ENCODE measurements around the gene GMDS.

The GMDS gene

GRCh38 chr6:1719922-1720321 lies 525.5 kb downstream of the GMDS start:
- ATAC-seq, result no peak
- TF ChIP-seq CSDC2 (CRISPR knock-in tag; IDR thresholded peaks at IDR 0.05) (no peak), ZNF565 (CRISPR knock-in tag; conservative IDR thresholded peaks at IDR 0.05; ENCODE audit: low read depth) (no peak), ARNTL (CRISPR knock-in tag; IDR thresholded peaks at IDR 0.05; ENCODE audit: borderline replicate concordance, low read depth) (no peak), RARB (CRISPR knock-in tag; IDR thresholded peaks at IDR 0.05) (no peak), TOX (CRISPR knock-in tag; IDR thresholded peaks at IDR 0.05; ENCODE audit: borderline replicate concordance) (no peak), CREB5 (CRISPR knock-in tag; IDR thresholded peaks at IDR 0.05; ENCODE audit: low read depth) (no peak), TCF4 (CRISPR knock-in tag; IDR thresholded peaks at IDR 0.05; ENCODE audit: borderline replicate concordance) (no peak)

- no peak for TF ChIP-seq GLIS3 (CRISPR knock-in tag; IDR thresholded peaks at IDR 0.05)
- TF ChIP-seq ESRRG (CRISPR knock-in tag; IDR thresholded peaks at IDR 0.05), result no peak
- ATAC-seq, result no peak
Measured at GRCh38 chr6:1716868-1717267, 528.5 kb downstream of the GMDS start.

GRCh38 chr6:1716396-1716795 lies 529.0 kb downstream of the GMDS start:
- TF ChIP-seq ZNF565 (CRISPR knock-in tag; conservative IDR thresholded peaks at IDR 0.05; ENCODE audit: low read depth), result no peak
- no peak for TF ChIP-seq ZC3H10 (CRISPR knock-in tag; IDR thresholded peaks at IDR 0.05)
- no peak for TF ChIP-seq POU6F1 (CRISPR knock-in tag; IDR thresholded peaks at IDR 0.05; ENCODE audit: borderline replicate concordance, low read depth)
- no peak for TF ChIP-seq ZFP30 (CRISPR knock-in tag; IDR thresholded peaks at IDR 0.05)
- no peak for TF ChIP-seq ARNTL (CRISPR knock-in tag; IDR thresholded peaks at IDR 0.05; ENCODE audit: borderline replicate concordance, low read depth)
- TF ChIP-seq RARB (CRISPR knock-in tag; IDR thresholded peaks at IDR 0.05), result no peak
- TF ChIP-seq BACH2 (CRISPR knock-in tag; IDR thresholded peaks at IDR 0.05; ENCODE audit: borderline replicate concordance), result no peak
- no peak for TF ChIP-seq ISL1 (CRISPR knock-in tag; IDR thresholded peaks at IDR 0.05)
- no peak for TF ChIP-seq OSR1 (CRISPR knock-in tag; IDR thresholded peaks at IDR 0.05)
- TF ChIP-seq CREB5 (CRISPR knock-in tag; IDR thresholded peaks at IDR 0.05; ENCODE audit: low read depth), result no peak
- no peak for TF ChIP-seq TCF4 (CRISPR knock-in tag; IDR thresholded peaks at IDR 0.05; ENCODE audit: borderline replicate concordance)
- no peak for TF ChIP-seq CSRNP3 (CRISPR knock-in tag; IDR thresholded peaks at IDR 0.05)
- no peak for TF ChIP-seq ZFP3 (CRISPR knock-in tag; IDR thresholded peaks at IDR 0.05)
- TF ChIP-seq TSHZ2 (CRISPR knock-in tag; IDR thresholded peaks at IDR 0.05), result no peak
- no peak for TF ChIP-seq CSDC2 (CRISPR knock-in tag; IDR thresholded peaks at IDR 0.05)
- ATAC-seq, result no peak

- TF ChIP-seq TOX (CRISPR knock-in tag; IDR thresholded peaks at IDR 0.05; ENCODE audit: borderline replicate concordance) (no peak), ZNF70 (CRISPR knock-in tag; IDR thresholded peaks at IDR 0.05) (no peak), ZC3H10 (CRISPR knock-in tag; IDR thresholded peaks at IDR 0.05) (no peak), ZNF8 (CRISPR knock-in tag; IDR thresholded peaks at IDR 0.05) (no peak), ISL1 (CRISPR knock-in tag; IDR thresholded peaks at IDR 0.05) (no peak), ZFP30 (CRISPR knock-in tag; IDR thresholded peaks at IDR 0.05) (no peak), PATZ1 (CRISPR knock-in tag; IDR thresholded peaks at IDR 0.05; ENCODE audit: borderline replicate concordance) (no peak), RARB (CRISPR knock-in tag; IDR thresholded peaks at IDR 0.05) (no peak), ARNTL (CRISPR knock-in tag; IDR thresholded peaks at IDR 0.05; ENCODE audit: borderline replicate concordance, low read depth) (no peak), ZNF565 (CRISPR knock-in tag; conservative IDR thresholded peaks at IDR 0.05; ENCODE audit: low read depth) (no peak), TSHZ2 (CRISPR knock-in tag; IDR thresholded peaks at IDR 0.05) (no peak)
- ATAC-seq, result no peak
Measured at GRCh38 chr6:1715336-1715735, 530.1 kb downstream of the GMDS start.

All from SK-N-SH treated with all-trans-retinoic acid at 6 μM for 48 hours (cell line).